T-helper 22 cell (primary cell): ENCODE results near the gene RAB5IF.
"Not testable (repeated sequence)": the region's sequence is repeated elsewhere in the genome, so short reads cannot be mapped to it uniquely, and the experiment has no call there.

ENCODE experiments used
- DNase-seq: peaks from one replicate; pipeline ENCODE4 v3.0.0-alpha.2; 2020; ENCODE audit warnings: low read depth

Gene RAB5IF

DNA sequence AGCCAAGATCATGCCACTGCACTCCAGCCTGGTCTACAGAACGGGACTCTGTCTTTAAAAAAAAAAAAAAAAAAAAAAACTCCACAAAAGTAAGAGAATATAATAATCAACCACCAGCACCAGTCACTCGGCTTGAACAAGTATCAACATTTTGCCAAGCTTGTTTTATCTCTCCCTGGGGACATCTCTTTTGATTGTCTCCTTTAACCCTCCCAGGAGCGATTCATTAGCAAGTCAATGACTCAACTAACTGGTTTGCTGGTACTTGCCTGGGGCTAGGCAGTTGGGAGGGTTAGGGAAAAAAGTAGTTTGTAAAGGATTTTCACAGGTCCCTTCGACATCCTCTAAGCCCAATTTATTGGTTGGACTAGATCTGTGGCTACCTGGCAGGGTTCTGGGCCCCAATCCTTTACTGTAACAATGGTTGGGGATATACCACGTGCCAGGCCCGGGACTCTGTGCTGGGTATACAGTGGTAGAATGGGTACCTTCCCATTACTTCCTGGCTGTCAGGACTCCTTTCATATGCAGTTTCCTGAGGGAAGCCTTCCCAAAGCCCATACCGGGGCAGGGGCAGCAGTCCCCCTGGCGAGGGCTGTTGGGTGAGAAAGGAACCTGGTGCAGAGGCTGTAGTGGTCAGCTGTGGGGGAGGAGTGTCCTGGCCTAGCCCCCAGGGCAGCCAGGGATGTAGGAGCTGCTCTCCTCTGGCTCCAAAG, 20.0 kb upstream of the RAB5IF start:
- no peak for DNase-seq

DNA sequence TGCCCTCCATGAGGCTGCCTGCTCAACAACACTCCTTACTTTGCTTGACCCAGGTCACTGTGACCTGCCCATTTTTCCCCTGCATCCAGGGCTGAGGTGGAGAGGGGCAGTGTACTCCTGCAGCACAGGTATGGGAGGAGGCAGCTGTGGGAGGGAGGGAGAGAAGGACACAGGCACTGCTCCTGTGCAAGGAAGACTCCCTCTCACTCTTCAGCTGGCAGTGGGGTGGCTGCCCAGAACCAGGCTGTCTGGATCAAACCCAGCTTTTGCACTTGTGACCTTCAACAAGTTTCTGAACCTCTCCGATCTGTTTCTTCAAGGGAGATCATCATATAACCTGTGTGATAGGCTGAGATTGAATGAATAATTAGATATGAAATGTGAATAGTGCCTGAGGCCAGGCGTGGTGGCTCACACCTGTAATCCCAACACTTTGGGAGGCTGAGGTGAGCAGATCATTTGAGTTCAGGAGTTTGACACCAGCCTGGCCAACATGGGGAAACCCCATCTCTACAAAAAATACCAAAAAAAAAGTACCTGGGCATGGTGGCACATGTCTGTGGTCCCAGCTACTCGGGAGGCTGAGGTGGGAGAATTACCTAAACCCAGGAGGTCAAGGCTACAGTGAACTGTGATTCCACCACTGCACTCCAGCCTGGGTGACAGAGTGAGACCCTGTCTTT, 18.1 kb upstream of the RAB5IF start:
- no peak for DNase-seq

DNA sequence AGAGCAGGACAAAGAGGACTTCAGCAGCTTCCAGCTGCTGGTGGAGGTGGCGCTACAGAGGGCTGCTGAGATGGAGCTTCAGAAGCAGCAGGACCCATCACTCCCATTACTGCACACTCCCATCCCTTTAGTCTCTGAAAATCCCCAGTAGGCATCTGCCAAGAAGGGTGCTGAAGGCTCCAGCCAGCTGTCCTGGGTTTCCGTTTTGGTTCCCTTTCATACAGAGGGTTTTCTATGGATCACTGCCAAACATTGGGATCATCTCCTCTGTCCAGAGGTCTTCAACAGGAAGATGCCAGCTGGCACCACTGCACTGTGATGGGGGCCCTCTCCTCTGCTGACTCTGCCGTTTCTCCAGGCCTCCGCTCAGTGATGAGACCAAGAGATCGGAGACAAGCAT, 14.3 kb upstream of the RAB5IF start:
- DNase-seq, result no peak

DNA sequence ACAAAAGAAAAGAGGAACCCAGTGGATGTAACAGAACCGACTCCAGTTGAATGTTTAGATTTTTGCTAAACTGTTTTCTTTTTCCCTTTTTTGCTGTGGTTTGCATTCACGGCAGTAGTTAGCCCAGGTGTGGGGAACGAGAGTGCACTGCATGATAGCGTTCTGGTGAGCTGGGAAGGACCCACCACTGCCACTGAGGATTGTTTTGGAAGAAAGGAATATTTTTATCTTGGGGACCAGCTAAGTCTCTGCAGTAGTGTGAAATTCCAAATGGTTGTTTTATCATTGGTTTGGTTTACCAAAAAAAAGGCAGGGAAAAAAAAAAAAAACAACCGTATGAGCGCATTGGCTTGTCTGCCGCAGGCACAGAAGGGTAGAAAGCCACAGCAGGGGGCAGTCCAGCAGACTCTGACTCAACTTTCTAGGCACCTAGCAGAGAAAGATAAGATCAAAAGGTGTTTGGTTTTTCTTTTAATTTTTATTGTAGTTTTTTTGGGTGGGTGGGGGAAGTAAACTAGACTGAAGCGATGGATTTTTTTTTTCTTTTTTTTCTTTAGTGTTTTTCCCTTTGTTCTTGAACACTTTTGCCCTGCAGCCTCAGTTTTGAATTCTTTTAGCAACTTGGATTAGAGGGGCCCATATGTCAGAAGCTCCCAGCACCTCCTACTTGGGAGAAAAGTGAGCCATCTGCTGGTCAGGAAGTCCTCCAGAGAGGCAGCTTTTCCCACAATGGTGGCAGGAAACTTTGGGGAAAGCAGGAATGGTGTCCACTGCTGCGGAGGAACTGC, 13.5 kb upstream of the RAB5IF start:
- DNase-seq, result peak; percentile 65

DNA sequence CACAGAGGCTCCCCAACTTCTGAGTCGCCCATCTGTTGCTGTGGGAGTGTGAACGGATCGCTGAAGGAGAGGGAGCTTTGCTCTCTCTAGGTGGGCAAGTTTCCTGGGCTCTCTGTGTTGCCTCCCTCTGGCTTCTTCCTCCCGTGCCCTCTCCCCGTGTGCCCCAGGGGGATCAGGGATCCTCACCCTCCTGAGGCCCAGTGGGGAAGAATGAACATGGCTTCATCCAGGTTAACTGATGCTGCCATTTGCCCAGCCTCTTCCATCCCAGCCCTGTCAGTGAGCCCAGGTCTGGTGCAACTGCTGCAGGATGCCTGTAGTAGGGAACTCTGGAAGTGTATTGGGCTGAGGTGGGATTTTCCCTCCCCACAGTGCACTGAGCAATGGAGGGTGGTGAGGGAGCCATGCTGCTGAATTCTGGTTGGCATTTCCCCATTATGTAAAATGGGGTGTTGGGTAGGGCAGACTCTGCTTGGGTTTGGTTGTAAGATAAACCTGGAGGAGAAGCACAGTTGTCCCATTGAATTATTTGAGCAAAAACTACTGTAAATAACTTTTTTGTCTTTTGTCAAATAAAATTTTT, 12.1 kb upstream of the RAB5IF start:
- DNase-seq, result no peak

DNA sequence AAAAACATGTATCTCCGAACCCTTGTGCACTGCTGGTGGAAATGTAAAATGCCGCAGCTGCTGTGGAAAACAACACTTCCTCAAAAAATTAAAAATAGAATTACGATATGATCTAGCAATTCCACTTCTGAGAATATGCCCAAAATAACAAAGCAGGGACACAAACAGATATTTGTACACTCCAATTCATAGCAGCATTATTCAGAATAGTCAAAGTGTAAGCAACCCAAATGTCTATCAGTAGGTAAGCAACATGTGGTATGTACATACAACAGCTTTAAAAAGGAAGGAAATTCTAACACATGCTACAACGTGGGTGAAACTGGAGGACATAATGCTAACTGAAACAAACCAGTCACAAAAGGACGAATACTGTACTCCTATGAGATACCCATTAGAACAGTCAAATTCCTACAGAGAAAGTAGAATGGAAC, 5.7 kb upstream of the RAB5IF start:
- DNase-seq, result no peak

DNA sequence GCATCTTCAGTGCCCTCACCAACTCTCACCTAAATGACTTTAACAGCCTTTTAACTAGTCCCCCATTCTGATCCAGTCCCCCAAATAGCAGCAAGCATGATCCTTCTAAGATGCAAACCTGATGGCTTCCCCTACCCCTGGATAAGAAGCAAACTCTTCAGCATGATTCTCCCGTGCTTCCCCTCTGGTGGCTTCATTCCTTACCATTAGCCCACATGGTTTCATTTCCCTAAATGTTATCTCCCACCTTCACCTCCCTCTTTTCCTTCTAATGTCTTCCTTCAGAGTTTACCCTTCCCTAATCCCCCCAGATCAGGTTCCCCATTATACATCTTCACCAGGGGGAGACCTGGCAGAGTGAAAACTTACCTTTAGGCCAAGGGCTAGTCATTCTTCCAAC, 4.0 kb upstream of the RAB5IF start:
- no peak for DNase-seq

DNA sequence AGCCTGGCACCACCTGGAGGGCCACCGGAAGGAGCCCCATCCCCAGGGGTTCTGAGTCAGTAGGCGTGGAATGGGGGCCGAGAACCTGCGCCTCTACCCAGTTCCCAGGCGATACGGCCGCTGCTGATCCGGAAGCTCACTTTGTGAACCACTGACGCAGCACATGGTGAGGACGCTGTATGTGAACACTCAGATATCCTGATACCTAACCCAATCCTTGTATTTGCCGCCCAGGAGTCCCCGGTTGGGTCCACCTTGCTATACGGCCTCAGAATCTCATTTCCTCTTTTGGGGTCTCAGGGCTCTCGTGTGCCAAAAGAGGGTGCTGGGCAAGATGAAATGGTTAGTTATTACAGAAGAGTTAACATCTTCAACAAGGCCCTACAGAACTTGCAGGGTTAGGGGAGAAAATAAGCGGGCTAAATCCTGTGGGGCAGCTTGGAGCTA, 604 bp upstream of the RAB5IF start:
- DNase-seq, result peak; percentile 46

DNA sequence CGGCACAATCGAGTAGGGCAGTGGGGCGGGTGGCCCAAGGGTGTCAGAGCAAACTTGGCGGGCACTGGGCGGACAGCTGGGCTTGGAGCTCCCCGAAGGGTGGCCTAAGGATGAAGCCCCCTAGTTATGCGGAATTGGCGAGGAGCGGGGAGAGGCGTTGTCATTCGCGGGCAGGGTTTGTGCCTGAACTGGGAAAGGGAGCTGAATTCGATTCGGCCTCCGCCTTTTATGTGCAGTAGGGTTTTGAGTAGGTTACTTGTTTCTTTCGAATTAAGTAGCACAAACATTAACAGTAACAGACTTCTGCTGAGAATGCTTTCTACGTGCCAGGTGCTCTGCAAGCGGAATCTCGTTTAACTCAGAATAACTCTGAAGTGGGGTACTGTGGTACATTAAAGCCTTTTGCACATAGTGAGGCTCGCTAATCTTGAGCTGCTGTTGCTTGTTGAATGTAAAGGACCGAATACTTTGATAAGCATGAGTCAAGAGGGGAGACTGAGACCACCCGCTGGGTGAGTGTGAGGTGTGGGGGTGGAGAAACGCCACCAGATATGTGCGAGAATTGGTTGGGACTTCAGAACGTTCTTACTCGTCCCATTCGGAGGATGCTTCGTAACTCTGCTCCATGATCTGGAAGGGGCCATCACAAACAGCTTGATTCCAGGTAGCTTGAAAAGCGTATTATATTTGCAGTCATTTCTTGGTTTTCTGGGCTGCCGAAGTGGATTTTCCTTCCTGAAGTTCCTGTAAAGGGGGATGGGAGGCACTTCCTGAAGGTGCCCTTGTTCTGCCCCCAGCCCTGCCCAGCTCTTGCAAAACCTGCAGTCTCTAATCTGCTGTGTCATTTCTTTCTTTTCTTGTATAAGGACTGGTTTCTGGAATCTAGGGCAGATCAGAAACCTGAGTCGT, 833 bp downstream of the RAB5IF start:
- DNase-seq, result no peak

DNA sequence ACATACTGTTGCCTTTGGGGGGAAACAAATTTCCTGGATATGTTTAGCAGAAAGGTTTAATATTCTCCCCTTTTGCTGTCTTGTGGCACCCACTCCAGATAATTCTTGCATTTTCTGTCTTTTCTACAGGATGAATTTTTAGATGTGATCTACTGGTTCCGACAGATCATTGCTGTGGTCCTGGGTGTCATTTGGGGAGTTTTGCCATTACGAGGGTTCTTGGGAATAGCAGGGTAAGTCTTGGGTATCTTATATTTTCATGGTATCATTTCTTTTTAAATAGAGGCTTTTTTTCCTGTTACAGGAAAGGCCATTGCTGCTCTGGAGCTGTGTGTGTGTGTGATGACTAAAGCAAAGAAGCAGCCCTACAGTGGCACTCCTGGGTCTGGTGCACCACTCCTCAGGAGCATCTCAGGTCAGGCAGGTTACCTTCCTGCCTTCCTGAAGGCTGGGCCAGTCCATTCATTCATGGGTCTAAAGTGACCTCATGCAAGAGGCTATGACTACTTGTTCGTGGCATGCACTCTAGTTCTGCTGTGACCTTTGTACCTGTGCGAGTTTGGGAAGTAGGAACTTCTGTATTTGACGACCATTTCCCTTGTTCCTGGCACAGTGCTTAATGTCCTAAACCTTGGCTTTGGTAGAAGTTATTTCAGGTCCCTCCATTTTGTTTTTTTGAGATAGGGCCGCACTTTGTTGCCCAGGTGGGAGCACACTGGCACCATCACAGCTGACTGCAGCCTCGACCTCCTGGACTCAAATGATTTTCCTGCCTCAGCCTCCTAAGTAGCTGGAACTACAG, 2.2 kb downstream of the RAB5IF start:
- DNase-seq, result no peak

DNA sequence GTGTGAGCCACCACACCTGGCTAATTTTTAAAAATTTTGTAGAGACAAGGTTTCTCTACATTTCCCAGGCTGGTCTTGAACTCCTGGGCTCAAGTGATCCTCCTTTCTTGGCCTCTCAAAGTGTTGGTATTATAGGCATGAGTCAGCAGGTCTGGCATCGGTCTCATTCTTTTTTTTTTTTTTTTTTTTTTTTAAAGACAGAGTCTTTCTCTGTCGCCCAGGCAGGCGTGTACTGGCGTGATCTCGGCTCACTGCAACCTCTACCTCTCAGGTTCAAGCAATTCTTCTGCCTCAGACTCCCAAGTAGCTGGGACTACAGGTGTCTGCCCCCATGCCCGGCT, 2.8 kb downstream of the RAB5IF start:
- not testable (repeated sequence) for DNase-seq

DNA sequence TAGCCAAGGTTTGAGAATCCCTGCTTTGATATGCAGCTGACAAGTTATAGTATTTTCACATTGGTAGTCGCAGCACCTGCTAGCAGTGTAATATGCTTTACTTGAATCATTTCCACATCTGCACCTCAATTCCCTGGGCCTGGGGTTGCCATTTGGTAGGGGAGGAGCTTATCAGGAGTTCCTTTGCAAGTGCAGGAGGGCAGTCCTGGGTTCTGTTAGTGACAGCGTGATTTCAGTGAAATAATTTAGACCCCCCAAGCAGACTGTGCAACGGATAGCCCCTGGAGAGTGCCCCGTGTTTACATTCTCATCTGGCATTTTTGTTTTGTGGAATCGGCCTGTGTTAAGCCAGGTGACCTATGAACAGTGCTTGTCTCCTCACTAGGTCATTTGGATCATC, 6.0 kb downstream of the RAB5IF start:
- DNase-seq, result no peak

DNA sequence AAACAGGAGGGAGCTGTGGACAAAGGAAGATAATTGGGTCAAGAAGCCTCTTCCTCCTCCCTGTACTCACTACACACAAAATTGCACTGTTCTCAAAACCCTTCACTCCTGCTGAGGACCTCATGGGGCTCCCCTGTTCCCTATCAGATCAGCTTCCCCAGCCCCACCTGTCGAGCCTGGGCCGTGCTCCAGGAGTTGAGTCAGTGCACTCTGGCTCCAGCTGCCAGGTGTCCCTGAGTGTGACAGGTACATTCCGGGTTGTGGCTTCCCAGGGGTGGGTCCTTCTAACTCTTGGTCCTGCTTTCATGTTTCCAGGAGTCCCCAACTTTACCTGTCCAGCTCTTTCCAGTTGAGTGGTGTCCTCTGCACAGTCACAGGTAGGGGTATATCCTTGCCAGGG, 8.4 kb downstream of the RAB5IF start:
- DNase-seq, result no peak

DNA sequence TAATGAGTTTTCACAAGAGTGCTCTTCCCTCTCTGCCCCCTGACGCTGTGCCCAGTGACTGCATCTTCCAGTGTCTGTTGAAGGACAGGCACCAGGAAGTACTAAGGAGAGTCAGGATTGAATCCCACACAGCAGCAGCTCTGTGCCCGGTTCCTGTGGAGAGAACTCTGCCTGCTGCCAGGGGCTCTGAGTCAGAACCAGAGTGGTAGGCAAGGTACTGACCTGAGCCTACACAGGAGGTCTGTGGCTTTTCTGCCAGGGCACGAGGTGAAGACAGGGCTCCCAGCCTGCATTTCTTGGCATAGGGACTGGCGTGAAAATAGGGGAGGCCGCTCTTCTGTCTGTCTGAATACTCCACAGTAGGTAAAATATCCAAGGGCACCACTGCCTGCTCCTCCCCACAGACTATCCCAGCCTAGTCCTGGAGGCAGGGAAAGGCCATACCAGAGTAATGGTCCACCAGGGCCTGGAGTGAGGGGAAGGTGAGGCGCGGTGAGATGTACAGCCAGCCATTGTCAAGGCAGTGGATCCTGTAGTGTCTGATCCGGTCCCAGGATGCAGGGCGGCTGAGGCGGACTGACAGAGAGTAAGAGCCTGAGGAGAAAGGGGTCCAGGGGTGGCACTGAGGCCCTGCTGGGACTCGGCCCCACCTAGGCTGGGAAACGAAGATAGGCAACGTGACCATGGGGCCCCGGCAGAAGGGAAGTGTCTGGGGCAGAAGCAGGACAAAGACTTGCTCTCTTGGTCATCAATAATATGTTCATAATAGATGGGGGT, 9.4 kb downstream of the RAB5IF start:
- DNase-seq, result no peak

DNA sequence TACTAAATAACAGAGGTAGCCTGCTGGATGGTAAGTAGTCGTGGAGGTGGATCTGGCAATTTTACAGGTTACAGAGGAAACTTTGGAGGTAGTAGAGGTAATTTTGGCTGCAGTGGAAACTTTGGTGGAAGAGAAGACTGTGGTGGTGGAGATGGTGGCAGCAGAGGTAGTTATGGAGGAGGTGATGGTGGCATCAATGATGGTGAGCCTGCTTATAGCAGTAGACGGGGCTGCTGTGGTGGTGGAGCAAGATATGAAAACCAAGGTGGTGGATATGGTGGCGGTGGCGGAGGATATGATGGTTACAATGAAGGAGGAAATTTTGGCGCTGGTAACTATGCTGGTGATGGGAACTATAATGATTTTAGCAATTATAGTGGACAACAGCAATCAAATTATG, 15.3 kb downstream of the RAB5IF start:
- no peak for DNase-seq

DNA sequence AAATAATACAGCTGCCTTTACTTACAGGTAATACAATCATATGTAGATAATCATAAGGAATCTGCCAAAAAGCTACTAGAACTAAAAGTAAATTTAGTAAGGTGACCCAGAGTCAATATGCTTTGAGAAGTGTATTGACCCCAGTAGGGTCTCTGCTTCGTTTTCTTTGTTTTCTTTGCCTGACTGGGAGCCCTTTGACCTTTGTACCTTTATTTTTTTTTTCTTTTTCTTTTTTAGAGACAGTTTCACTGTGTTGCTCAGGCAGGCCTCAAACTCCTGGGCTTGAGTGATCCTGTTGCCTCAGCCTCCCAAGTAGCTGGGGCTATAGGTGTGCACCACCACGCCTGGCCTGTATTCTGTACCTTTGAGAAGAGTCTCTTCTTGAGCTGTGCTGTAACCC, 17.9 kb downstream of the RAB5IF start:
- DNase-seq, result no peak

DNA sequence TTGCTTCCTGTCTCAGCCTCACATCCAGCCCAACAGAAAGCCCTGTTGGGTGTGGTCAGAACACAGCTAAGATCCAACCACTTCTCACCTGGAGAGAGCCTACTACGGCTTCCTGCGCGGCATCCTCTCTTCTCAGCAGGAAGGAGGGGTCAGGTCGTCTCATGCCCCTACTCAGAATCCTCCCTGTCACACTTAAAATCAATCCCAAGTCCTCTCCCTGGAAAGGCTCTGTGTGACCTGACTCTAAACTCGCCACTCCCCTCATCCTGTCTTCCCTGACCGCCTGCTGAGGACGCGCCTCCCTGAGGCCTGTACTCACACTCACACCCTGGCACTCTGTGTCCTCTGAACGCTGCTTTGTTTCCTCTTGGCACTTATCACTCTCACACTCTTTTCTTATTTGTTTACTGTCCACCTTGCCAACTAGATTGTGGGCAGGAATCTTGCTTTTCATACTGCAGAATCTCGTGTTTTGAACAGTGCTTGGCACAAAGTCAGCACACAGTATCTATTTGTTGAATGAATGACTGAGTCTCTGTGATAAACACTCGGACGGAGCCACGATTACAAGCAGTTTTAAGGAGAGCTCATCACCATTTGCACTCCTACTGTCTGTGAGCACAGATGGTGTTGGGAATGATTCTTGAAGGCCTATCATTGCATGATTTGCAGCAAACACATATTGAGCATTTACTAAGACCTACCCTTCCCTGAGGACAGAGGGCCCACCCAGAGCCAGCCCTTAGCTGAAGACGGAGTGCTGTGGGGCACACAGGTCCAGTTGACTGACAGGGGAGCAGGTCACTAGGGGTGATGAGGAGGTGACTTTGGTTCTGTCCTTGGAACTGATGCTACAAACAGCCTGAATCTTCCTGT, 18.7 kb downstream of the RAB5IF start:
- no peak for DNase-seq

DNA sequence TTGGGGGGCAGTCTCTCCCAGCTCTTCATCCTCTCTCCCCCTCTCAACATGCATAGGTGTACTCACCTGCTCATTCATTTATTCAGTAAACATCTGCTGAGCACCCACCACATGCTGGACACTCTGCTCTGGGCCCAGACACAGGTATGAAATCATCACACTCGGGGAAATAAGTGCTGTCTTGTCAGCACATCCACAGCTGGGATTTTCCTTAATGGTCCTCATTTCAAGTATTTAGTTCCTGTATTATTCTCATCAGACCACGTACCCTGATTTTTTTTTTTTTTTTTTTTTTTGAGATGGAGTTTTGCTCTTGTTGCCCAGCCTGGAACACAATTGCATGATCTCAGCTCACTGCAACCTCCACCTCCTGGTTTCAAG, 19.4 kb downstream of the RAB5IF start:
- no peak for DNase-seq

DNA sequence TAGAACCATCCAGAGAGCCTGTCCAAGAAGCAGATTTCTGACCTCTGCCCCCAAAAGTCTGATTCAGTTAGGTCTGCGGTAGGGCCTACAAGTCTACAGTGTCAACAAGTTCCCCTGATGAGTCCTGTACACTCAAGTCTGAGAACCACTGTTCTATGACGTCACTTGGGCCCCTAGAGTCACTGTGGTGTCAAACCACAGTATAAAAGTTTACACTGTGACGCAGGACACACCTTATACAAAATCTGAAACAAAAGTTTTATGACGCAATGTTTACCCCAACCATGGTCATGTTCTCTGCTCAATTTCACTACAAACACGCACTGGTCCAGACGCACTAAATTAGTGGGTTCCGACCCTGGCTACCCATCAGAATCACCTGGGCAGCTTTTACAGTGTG, 22.5 kb downstream of the RAB5IF start:
- no peak for DNase-seq
